WTC11 (cell line): ENCODE measurements around the gene NLGN1.

ENCODE experiments used
- NR1H2 ChIP-seq: sonication (generic); formaldehyde crosslinking; IDR thresholded peaks from 2 replicates; pipeline ENCODE4 v1.9.0; 2021; ENCODE audit warnings: mild to moderate bottlenecking, moderate library complexity, missing genetic modification reagents
- NR2C2 ChIP-seq: sonication (generic); formaldehyde crosslinking; IDR thresholded peaks from 2 replicates; pipeline ENCODE4 v1.8.0; 2022; ENCODE audit warnings: mild to moderate bottlenecking, missing genetic modification reagents
- SMAD3 ChIP-seq: sonication (generic); formaldehyde crosslinking; IDR thresholded peaks from 2 replicates; pipeline ENCODE4 v1.8.0; 2022; ENCODE audit warnings: missing genetic modification reagents, mild to moderate bottlenecking, borderline replicate concordance
- TF ChIP-seq, protein P1 (sequence below): fragments of 200-600 bp; IDR thresholded peaks from 2 replicates; pipeline ENCODE4 v1.8.0; 2022; ENCODE audit warnings: antibody characterized with exemption
- TF ChIP-seq, protein P2 (sequence below): sonication (generic); formaldehyde crosslinking; IDR thresholded peaks from 2 replicates; pipeline ENCODE4 v1.8.0; 2022; ENCODE audit warnings: mild to moderate bottlenecking, missing genetic modification reagents

- TF ChIP-seq NR2C2 (CRISPR knock-in tag) (no peak), SMAD3 (CRISPR knock-in tag) (no peak), NR1H2 (CRISPR knock-in tag) (no peak)
- TF ChIP-seq, protein P1, sequence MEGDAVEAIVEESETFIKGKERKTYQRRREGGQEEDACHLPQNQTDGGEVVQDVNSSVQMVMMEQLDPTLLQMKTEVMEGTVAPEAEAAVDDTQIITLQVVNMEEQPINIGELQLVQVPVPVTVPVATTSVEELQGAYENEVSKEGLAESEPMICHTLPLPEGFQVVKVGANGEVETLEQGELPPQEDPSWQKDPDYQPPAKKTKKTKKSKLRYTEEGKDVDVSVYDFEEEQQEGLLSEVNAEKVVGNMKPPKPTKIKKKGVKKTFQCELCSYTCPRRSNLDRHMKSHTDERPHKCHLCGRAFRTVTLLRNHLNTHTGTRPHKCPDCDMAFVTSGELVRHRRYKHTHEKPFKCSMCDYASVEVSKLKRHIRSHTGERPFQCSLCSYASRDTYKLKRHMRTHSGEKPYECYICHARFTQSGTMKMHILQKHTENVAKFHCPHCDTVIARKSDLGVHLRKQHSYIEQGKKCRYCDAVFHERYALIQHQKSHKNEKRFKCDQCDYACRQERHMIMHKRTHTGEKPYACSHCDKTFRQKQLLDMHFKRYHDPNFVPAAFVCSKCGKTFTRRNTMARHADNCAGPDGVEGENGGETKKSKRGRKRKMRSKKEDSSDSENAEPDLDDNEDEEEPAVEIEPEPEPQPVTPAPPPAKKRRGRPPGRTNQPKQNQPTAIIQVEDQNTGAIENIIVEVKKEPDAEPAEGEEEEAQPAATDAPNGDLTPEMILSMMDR = no peak
- TF ChIP-seq, protein P2, sequence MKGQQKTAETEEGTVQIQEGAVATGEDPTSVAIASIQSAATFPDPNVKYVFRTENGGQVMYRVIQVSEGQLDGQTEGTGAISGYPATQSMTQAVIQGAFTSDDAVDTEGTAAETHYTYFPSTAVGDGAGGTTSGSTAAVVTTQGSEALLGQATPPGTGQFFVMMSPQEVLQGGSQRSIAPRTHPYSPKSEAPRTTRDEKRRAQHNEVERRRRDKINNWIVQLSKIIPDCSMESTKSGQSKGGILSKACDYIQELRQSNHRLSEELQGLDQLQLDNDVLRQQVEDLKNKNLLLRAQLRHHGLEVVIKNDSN (CRISPR knock-in tag) = no peak
These were observed 338.3 kb downstream of the NLGN1 start for GRCh38 chr3:173735841-173736240.
